GM10266 (cell line): ENCODE measurements around the gene PCDH9.

Source experiments
- DNase-seq: peaks from one replicate; pipeline ENCODE4 v3.0.0; 2012; ENCODE audit errors: extremely low spot score
- TF ChIP-seq, protein P1 (sequence below): IDR thresholded peaks from 2 replicates; pipeline ENCODE4 v1.5.1; 2012; ENCODE audit warnings: mild to moderate bottlenecking, low read depth; ENCODE audit not compliant: control insufficient read depth, insufficient read depth; ENCODE audit errors: missing control alignments

Gene PCDH9

DNA sequence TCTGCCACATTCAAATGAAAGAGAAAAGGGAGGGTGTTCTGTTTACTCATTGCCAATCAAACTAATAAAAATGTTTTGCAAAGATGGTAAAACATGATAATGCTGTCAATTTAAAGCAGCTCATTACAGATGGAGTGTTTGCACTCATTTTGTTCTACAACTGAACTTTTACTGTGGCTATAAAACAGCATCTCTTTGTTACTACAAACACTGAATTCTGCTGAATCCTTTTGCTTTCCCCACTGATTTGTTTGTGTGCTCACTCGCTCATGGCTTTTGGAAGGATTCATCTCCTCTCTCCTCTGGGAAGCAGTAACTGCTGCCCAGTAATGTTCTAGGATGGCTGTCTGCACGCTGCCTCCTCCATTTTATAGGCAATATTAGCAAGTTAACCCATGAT, 434.5 kb downstream of the PCDH9 start:
- no peak for DNase-seq
- TF ChIP-seq, protein P1, sequence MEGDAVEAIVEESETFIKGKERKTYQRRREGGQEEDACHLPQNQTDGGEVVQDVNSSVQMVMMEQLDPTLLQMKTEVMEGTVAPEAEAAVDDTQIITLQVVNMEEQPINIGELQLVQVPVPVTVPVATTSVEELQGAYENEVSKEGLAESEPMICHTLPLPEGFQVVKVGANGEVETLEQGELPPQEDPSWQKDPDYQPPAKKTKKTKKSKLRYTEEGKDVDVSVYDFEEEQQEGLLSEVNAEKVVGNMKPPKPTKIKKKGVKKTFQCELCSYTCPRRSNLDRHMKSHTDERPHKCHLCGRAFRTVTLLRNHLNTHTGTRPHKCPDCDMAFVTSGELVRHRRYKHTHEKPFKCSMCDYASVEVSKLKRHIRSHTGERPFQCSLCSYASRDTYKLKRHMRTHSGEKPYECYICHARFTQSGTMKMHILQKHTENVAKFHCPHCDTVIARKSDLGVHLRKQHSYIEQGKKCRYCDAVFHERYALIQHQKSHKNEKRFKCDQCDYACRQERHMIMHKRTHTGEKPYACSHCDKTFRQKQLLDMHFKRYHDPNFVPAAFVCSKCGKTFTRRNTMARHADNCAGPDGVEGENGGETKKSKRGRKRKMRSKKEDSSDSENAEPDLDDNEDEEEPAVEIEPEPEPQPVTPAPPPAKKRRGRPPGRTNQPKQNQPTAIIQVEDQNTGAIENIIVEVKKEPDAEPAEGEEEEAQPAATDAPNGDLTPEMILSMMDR = no peak

DNA sequence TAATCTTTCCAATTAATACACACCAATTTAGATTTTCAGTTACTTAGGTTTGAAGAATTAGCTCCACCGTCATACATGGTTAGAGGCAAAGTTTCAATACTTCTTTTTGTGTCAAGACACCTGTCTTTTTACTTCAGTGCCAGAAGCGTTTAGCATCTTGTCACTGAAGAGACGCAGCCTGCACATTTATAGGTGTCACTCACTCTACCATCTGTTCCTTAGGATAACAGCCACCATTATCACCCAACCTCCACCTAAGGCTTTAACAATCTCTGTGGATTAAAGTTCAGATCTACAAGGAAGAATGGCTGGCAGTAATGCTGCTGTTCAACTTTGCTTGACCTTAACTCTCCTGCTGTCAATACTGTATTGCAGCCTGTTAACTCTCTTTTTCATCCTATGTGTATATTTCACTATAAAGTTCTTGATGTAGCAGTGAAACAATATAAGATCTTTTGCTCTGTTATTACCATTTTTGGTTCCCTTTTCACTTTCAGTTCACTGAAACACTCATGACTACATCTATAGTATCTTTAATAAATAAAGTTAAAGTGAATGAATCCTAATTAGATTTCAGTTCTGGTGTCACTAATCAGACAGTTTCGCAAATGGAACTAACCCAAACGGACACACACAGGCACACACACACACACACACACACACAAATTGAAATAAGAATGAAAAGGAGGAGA, 435.6 kb downstream of the PCDH9 start:
- no peak for DNase-seq
- TF ChIP-seq, protein P1 = no peak

DNA sequence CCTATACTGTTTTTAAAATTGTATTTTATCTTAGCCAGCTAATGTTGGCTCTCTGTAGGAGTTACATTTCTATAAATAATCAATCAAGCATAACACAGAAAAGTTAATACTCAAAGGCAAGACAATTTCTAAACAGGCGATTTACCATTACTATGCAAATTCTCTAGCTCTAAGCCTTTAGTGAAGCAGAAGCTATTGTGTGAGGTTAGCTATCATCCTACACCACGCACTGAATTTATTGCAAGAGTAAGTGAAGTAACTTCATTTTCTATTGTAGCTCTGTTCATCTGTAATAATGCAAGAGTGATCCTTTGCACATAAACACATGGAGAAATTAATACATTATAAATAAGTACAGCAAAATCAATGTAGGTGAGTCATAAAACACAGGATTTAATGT, 439.3 kb downstream of the PCDH9 start:
- TF ChIP-seq, protein P1 = no peak

DNA sequence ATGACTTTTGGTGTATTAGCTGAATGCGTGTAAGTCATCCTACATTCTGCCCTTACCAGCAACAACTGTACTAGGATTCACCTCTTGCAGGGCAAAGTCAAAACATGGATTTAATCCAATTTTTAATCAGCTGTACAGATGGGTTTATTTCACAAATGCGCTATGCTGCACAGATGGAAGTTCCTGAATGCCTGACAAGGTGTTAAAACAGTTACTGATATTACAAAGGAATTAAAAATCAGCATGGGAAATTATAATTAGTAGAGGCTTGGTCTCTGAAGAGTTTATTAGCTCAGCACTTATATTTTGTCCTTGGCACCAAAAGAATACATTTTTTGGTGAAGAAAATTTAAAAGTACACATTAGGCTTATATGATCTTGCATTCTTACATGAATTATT, 448.9 kb downstream of the PCDH9 start:
- TF ChIP-seq, protein P1 = no peak
- DNase-seq = no peak

More for the DNA sequence above, 439.3 kb downstream of the PCDH9 start:
- no peak for DNase-seq

- no peak for DNase-seq
- TF ChIP-seq, protein P1 = no peak
Measured at GRCh38 chr13:66780814-66781213, 449.3 kb downstream of the PCDH9 start.

GRCh38 chr13:66778461-66778860, 451.7 kb downstream of the PCDH9 start:
- TF ChIP-seq, protein P1 = no peak
- no peak for DNase-seq

DNA sequence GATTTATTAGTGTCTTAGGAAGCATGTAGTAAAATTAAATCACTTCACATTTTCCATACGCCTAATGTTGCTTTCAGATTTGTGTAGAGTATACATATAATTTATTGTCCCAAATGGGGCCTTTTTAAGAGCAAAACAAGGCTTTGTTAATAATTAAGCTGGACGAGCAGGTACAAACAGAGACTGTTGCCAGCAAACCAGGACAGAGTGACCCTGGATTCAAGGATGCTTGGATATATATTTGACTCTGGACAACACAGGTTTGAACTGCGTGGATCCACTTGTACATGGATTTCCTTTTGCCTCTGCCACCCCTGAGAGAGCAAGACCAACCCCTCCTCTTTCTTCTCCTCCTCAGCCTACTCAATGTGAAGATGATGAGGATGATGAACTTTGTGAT, 454.9 kb downstream of the PCDH9 start:
- no peak for DNase-seq
- TF ChIP-seq, protein P1 = no peak
